Measurements from ENCODE around the gene SNX8. TPM values are rescaled to one million over a fixed set of nuclear protein-coding genes. Genes with fewer than 3 reads are reported as not detected.

The SNX8 gene
- total and polyA plus RNA-seq, 5 experiments from 2014 or later: 3.4 to 10.9 (median 7.6) TPM

- H3K9me3 Mint-ChIP-seq: no peaks in the 10 kb centered on the region
- no peaks in the 10 kb centered on the region for H3K27me3 Mint-ChIP-seq
- DNase-seq (peak in 4 of 10 donors; percentile 24 to 46 (median 28)), ATAC-seq (peak; percentile 68 to 72)
- POLR2A ChIA-PET: interaction anchor here (0.7 to 1.6 kb wide), 4 partner anchors 10 to 803 kb away, joined by 3 to 7 read pairs (median 4); partner anchors contain the start of genes EIF3B, MRM2 and NUDT1
- peak overlapping the region; percentile 53 to 91 (median 81) for H3K27ac Mint-ChIP-seq
- H3K4me3 Mint-ChIP-seq: peak overlapping the region; percentile 78 to 93 (median 88)
- peaks cover 16 to 52% (median 42%) of the 10 kb centered on the region in 4 donors for H3K4me1 Mint-ChIP-seq
- peaks cover 0 to 41% (median 3%) of the 10 kb centered on the region in 3 donors for H3K36me3 Mint-ChIP-seq
These were observed 82.1 kb downstream of the SNX8 start for GRCh38 chr7:2231992-2232765.

GRCh38 chr7:2230882-2231281 is 83.4 kb downstream of the SNX8 start:
- peaks cover 19 to 54% (median 40%) of the 10 kb centered on the region in 4 donors for H3K4me1 Mint-ChIP-seq
- POLR2A ChIA-PET: interaction anchor here (1.5 kb wide), 1 partner anchor 10 kb away, joined by 5 read pairs; no protein-coding TSS in a partner anchor
- no peak for ATAC-seq

GRCh38 chr7:2230226-2230625 is 84.0 kb downstream of the SNX8 start:
- Mint-ChIP-seq H3K27me3 (no peaks in the 10 kb centered on the region), H3K4me3 (peak overlapping the region in 7 of 10 donors; percentile 15 to 72 (median 47)), H3K4me1 (peaks cover 19 to 55% (median 39%) of the 10 kb centered on the region in 4 donors), H3K27ac (peak overlapping the region in 3 of 10 donors; percentile 1 to 32 (median 25)), H3K9me3 (no peaks in the 10 kb centered on the region), H3K36me3 (peaks cover 3 to 46% (median 7%) of the 10 kb centered on the region in 3 donors)
- DNase-seq (no peak), ATAC-seq (no peak)
- POLR2A ChIA-PET: interaction anchor here (1.5 kb wide), 1 partner anchor 11 kb away, joined by 5 read pairs; no protein-coding TSS in a partner anchor

More at GRCh38 chr7:2230882-2231281, 83.4 kb downstream of the SNX8 start:
- Mint-ChIP-seq H3K4me3 (peak overlapping the region in 5 of 10 donors; percentile 16 to 72 (median 47)), H3K27ac (peak overlapping the region in 2 of 10 donors; percentile 32 to 63), H3K9me3 (no peaks in the 10 kb centered on the region), H3K36me3 (peaks cover 3 to 44% (median 7%) of the 10 kb centered on the region in 3 donors), H3K27me3 (no peaks in the 10 kb centered on the region)
- DNase-seq: no peak

GRCh38 chr7:2229467-2229866 is 84.8 kb downstream of the SNX8 start:
- no peak for ATAC-seq
- Mint-ChIP-seq H3K9me3 (no peaks in the 10 kb centered on the region), H3K4me3 (peak overlapping the region in 4 of 10 donors; percentile 4 to 48 (median 35)), H3K36me3 (peaks cover 3 to 44% (median 6%) of the 10 kb centered on the region in 3 donors), H3K4me1 (peaks cover 15 to 50% (median 35%) of the 10 kb centered on the region in 4 donors), H3K27me3 (no peaks in the 10 kb centered on the region), H3K27ac (peak overlapping the region in 1 of 10 donors; percentile 77)
- POLR2A ChIA-PET: no interaction called here
- no peak for DNase-seq

- POLR2A ChIA-PET: no interaction called here
- no peak for DNase-seq
- no peaks in the 10 kb centered on the region for H3K9me3 Mint-ChIP-seq
- no peak overlapping the region for H3K4me3 Mint-ChIP-seq
- H3K36me3 Mint-ChIP-seq: peaks cover 3 to 46% (median 8%) of the 10 kb centered on the region in 3 donors
- no peak overlapping the region for H3K27ac Mint-ChIP-seq
- H3K27me3 Mint-ChIP-seq: no peaks in the 10 kb centered on the region
- peaks cover 18 to 49% (median 35%) of the 10 kb centered on the region in 4 donors for H3K4me1 Mint-ChIP-seq
- no peak for ATAC-seq
These were observed 85.3 kb downstream of the SNX8 start for GRCh38 chr7:2228921-2229320.

- H3K4me1 Mint-ChIP-seq: peaks cover 16 to 43% (median 27%) of the 10 kb centered on the region in 4 donors
- H3K9me3 Mint-ChIP-seq: no peaks in the 10 kb centered on the region
- peak overlapping the region in 2 of 10 donors; percentile 55 to 65 for H3K27ac Mint-ChIP-seq
- DNase-seq (no peak), ATAC-seq (no peak)
- POLR2A ChIA-PET: no interaction called here
- no peak overlapping the region for H3K4me3 Mint-ChIP-seq
- no peaks in the 10 kb centered on the region for H3K27me3 Mint-ChIP-seq
- peaks cover 3 to 48% (median 8%) of the 10 kb centered on the region in 3 donors for H3K36me3 Mint-ChIP-seq
These were observed 86.5 kb downstream of the SNX8 start for GRCh38 chr7:2227699-2228098.

- POLR2A ChIA-PET: no interaction called here
- ATAC-seq: no peak
- H3K36me3 Mint-ChIP-seq: peaks cover 3 to 57% (median 11%) of the 10 kb centered on the region in 3 donors
- no peaks in the 10 kb centered on the region for H3K27me3 Mint-ChIP-seq
- peaks cover 11 to 37% (median 19%) of the 10 kb centered on the region in 4 donors for H3K4me1 Mint-ChIP-seq
- DNase-seq: no peak
- H3K9me3 Mint-ChIP-seq: no peaks in the 10 kb centered on the region
- peak overlapping the region in 2 of 10 donors; percentile 16 for H3K27ac Mint-ChIP-seq
- H3K4me3 Mint-ChIP-seq: no peak overlapping the region
These were observed 88.4 kb downstream of the SNX8 start for GRCh38 chr7:2225830-2226229.

GRCh38 chr7:2225336-2225735 is 88.9 kb downstream of the SNX8 start:
- no peak for DNase-seq
- Mint-ChIP-seq H3K4me1 (peaks cover 11 to 36% (median 17%) of the 10 kb centered on the region in 4 donors), H3K4me3 (peak overlapping the region in 1 of 10 donors; percentile 57), H3K27me3 (no peaks in the 10 kb centered on the region), H3K9me3 (no peaks in the 10 kb centered on the region), H3K36me3 (peaks cover 3 to 57% (median 11%) of the 10 kb centered on the region in 3 donors), H3K27ac (no peak overlapping the region)
- POLR2A ChIA-PET: no interaction called here
- ATAC-seq: no peak

- no peaks in the 10 kb centered on the region for H3K27me3 Mint-ChIP-seq
- ATAC-seq (no peak), DNase-seq (no peak)
- POLR2A ChIA-PET: no interaction called here
- no peak overlapping the region for H3K27ac Mint-ChIP-seq
- peaks cover 3 to 56% (median 11%) of the 10 kb centered on the region in 3 donors for H3K36me3 Mint-ChIP-seq
- no peaks in the 10 kb centered on the region for H3K9me3 Mint-ChIP-seq
- H3K4me3 Mint-ChIP-seq: no peak overlapping the region
- peaks cover 8 to 32% (median 13%) of the 10 kb centered on the region in 4 donors for H3K4me1 Mint-ChIP-seq
These were observed 89.3 kb downstream of the SNX8 start for GRCh38 chr7:2224934-2225333.

- Mint-ChIP-seq H3K9me3 (no peaks in the 10 kb centered on the region), H3K36me3 (peaks cover 3 to 52% (median 11%) of the 10 kb centered on the region in 3 donors), H3K4me1 (peaks cover 6 to 28% (median 9%) of the 10 kb centered on the region in 4 donors), H3K4me3 (no peak overlapping the region), H3K27ac (peak overlapping the region in 1 of 10 donors; percentile 61), H3K27me3 (no peaks in the 10 kb centered on the region)
- ATAC-seq: no peak
- POLR2A ChIA-PET: no interaction called here
- no peak for DNase-seq
These were observed 89.7 kb downstream of the SNX8 start for GRCh38 chr7:2224491-2224928.

GRCh38 chr7:2223321-2223720 is 90.9 kb downstream of the SNX8 start:
- Mint-ChIP-seq H3K27me3 (no peaks in the 10 kb centered on the region), H3K9me3 (no peaks in the 10 kb centered on the region), H3K36me3 (peaks cover 3 to 49% (median 11%) of the 10 kb centered on the region in 3 donors), H3K27ac (no peak overlapping the region), H3K4me3 (no peak overlapping the region), H3K4me1 (peaks cover 2 to 20% (median 6%) of the 10 kb centered on the region in 4 donors)
- no peak for DNase-seq
- no peak for ATAC-seq
- POLR2A ChIA-PET: interaction anchor here (0.6 kb wide), 1 partner anchor 85 kb away, joined by 3 read pairs; no protein-coding TSS in a partner anchor

- Mint-ChIP-seq H3K9me3 (no peaks in the 10 kb centered on the region), H3K36me3 (peaks cover 3 to 49% (median 15%) of the 10 kb centered on the region in 3 donors), H3K4me1 (peaks cover 2 to 15% (median 6%) of the 10 kb centered on the region in 4 donors), H3K4me3 (no peak overlapping the region), H3K27ac (no peak overlapping the region), H3K27me3 (no peaks in the 10 kb centered on the region)
- POLR2A ChIA-PET: no interaction called here
- DNase-seq (no peak), ATAC-seq (no peak)
These were observed 91.7 kb downstream of the SNX8 start for GRCh38 chr7:2222516-2222915.

GRCh38 chr7:2220954-2221353 is 93.3 kb downstream of the SNX8 start:
- Mint-ChIP-seq H3K4me1 (peaks cover 0 to 11% (median 4%) of the 10 kb centered on the region in 4 donors), H3K27ac (no peak overlapping the region), H3K36me3 (peaks cover 1 to 52% (median 22%) of the 10 kb centered on the region in 3 donors), H3K4me3 (no peak overlapping the region), H3K27me3 (no peaks in the 10 kb centered on the region), H3K9me3 (no peaks in the 10 kb centered on the region)
- no peak for ATAC-seq
- POLR2A ChIA-PET: no interaction called here
- DNase-seq: no peak

Measured in naive thymus-derived CD8-positive, alpha-beta T cell (primary cell).